C4-2B (cell line): ENCODE data around the gene ARPIN.

Experiments used
- CTCF ChIP-seq: fragments of 450-650 bp; conservative IDR thresholded peaks from 2 replicates; pipeline ENCODE4 v1.5.1; 2017; ENCODE audit warnings: mild to moderate bottlenecking
- ZFX ChIP-seq: fragments of 450-650 bp; IDR thresholded peaks from 2 replicates; pipeline ENCODE4 v1.6.1; 2017

GRCh38 chr15:89878323-89878722 lies 34.4 kb downstream of the ARPIN start:
- TF ChIP-seq CTCF (no peak), ZFX (no peak)
